ENCODE measurements around the gene GTF3C5.

Gene GTF3C5

GRCh38 chr9:132986114-132986513 lies 44.7 kb upstream of the GTF3C5 start:
- Histone ChIP-seq H3K9me2 (replicated peaks; ENCODE audit: insufficient read depth, low read length) (no peaks in the 10 kb centered on the region), H3K4me3 (ENCODE audit: insufficient read depth, low read length, poor library complexity, severe bottlenecking) (no peak overlapping the region), H3K36me3 (ENCODE audit: low read length) (no peaks in the 10 kb centered on the region), H3K79me2 (ENCODE audit: insufficient read depth, low read length) (no peaks in the 10 kb centered on the region), H3K4me2 (ENCODE audit: low read depth, low read length, poor library complexity, severe bottlenecking) (no peak overlapping the region), H3F3A (ENCODE audit: insufficient read depth) (no peaks in the 10 kb centered on the region), H2AFZ (ENCODE audit: low read depth, low read length, severe bottlenecking) (no peak overlapping the region), H3K27me3 (ENCODE audit: low read length) (no peaks in the 10 kb centered on the region; the same call in 1 of the 2 replicates), H3K27ac (ENCODE audit: low read depth, low read length) (no peak overlapping the region), H3K9me3 (ENCODE audit: insufficient read depth, low read length) (no peaks in the 10 kb centered on the region), H4K20me1 (ENCODE audit: low read depth, low read length) (no peaks in the 10 kb centered on the region), H3K9ac (ENCODE audit: low read length) (no peak overlapping the region)
- TF ChIP-seq EZH2phosphoT487 (conservative IDR thresholded peaks at IDR 0.05; ENCODE audit: low read length) (no peak), CTCF (IDR thresholded peaks at IDR 0.05; ENCODE audit: insufficient read depth, low read length, poor library complexity, severe bottlenecking) (no peak)

GRCh38 chr9:132986640-132987620 lies 43.9 kb upstream of the GTF3C5 start:
- H3K27me3 ChIP-seq (ENCODE audit: low read length) = no peaks in the 10 kb centered on the region; the same call in 1 of the 2 replicates
- H3K4me2 ChIP-seq (ENCODE audit: low read depth, low read length, poor library complexity, severe bottlenecking) = no peak overlapping the region
- H3K9me3 ChIP-seq (ENCODE audit: insufficient read depth, low read length) = no peaks in the 10 kb centered on the region
- no peaks in the 10 kb centered on the region for H3K79me2 ChIP-seq (ENCODE audit: insufficient read depth, low read length)
- no peaks in the 10 kb centered on the region for H3F3A ChIP-seq (ENCODE audit: insufficient read depth)
- H4K20me1 ChIP-seq (ENCODE audit: low read depth, low read length) = no peaks in the 10 kb centered on the region
- no peak for TF ChIP-seq EZH2phosphoT487 (conservative IDR thresholded peaks at IDR 0.05; ENCODE audit: low read length)
- no peak for TF ChIP-seq CTCF (IDR thresholded peaks at IDR 0.05; ENCODE audit: insufficient read depth, low read length, poor library complexity, severe bottlenecking)
- no peak overlapping the region for H3K4me3 ChIP-seq (ENCODE audit: insufficient read depth, low read length, poor library complexity, severe bottlenecking)
- no peak overlapping the region for H2AFZ ChIP-seq (ENCODE audit: low read depth, low read length, severe bottlenecking)
- H3K9me2 ChIP-seq (replicated peaks; ENCODE audit: insufficient read depth, low read length) = no peaks in the 10 kb centered on the region
- H3K9ac ChIP-seq (ENCODE audit: low read length) = no peak overlapping the region
- H3K27ac ChIP-seq (ENCODE audit: low read depth, low read length) = no peak overlapping the region
- H3K36me3 ChIP-seq (ENCODE audit: low read length) = no peaks in the 10 kb centered on the region

DNA sequence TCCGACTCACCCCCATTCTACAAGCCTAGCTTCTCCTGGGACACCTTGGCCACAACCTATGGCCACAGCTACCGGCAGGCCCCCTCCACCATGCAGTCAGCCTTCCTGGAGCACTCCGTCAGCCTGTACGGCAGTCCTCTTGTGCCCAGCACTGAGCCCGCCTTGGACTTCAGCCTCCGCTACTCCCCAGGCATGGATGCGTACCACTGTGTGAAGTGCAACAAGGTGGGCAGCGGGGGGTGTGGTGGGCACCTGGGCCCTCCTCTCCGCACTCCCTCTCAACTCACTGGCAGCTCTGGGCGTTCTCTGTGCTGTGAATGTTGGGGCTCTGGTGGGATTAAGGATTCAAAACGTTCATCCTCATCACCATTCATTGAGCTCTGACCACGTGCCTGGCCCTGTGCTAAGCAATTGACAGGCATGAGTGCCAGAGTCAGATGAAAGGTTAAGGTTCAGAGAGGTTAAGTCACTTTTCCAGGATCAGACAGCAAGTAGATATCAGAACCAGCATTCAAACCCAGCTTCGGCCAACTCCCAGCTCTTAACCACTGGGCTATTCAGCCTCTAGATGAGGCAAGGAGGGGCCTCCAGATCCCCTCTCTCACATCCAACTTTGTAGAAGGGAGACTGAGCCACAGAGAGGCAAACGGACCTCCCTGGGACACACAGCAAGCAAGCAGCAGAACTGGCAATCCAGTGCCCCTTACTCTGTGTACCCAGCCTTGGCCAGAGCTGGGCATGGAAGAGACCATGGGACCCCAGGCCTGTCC lies 42.4 kb upstream of the GTF3C5 start:
- Histone ChIP-seq H3K79me2 (ENCODE audit: insufficient read depth, low read length) (no peaks in the 10 kb centered on the region), H3K27me3 (ENCODE audit: low read length) (no peaks in the 10 kb centered on the region; the same call in 1 of the 2 replicates), H3K4me3 (ENCODE audit: insufficient read depth, low read length, poor library complexity, severe bottlenecking) (no peak overlapping the region), H3K9ac (ENCODE audit: low read length) (no peak overlapping the region), H3F3A (ENCODE audit: insufficient read depth) (no peaks in the 10 kb centered on the region), H4K20me1 (ENCODE audit: low read depth, low read length) (no peaks in the 10 kb centered on the region), H2AFZ (ENCODE audit: low read depth, low read length, severe bottlenecking) (no peak overlapping the region), H3K9me2 (replicated peaks; ENCODE audit: insufficient read depth, low read length) (no peaks in the 10 kb centered on the region), H3K9me3 (ENCODE audit: insufficient read depth, low read length) (no peaks in the 10 kb centered on the region), H3K4me2 (ENCODE audit: low read depth, low read length, poor library complexity, severe bottlenecking) (no peak overlapping the region), H3K27ac (ENCODE audit: low read depth, low read length) (no peak overlapping the region), H3K36me3 (ENCODE audit: low read length) (no peaks in the 10 kb centered on the region)
- no peak for TF ChIP-seq EZH2phosphoT487 (conservative IDR thresholded peaks at IDR 0.05; ENCODE audit: low read length)

All from SU-DHL-6 (cell line).